Dermis blood vessel endothelial cell (primary cell): Measurements from ENCODE around the gene XPO4. TPM values are rescaled to one million over a fixed set of nuclear protein-coding genes. Genes with fewer than 3 reads are reported as not detected.

Experiments used
- total RNA-seq: library from RNA; depleted of rRNA; stranded (reverse); fragments of >200 nt; gene quantifications from 2 replicates; pipeline ENCODE4 v1.2.3, GENCODE V29; 2014

Gene XPO4
- total RNA-seq, 1 donor from 2014 or later, result 27.9 TPM

Other genes with a start within 250 kb of the XPO4 start
- 2.7 and 3.7 TPM in 2 replicates for gene IL17D, start 199.0 kb downstream of the XPO4 start, total RNA-seq
- 7.7 and 10.0 TPM in 2 replicates for gene EEF1AKMT1, start 128.8 kb downstream of the XPO4 start, total RNA-seq
- gene LATS2, start 158.8 kb upstream of the XPO4 start, total RNA-seq, result 31.3 and 49.8 TPM in 2 replicates
- 46.3 and 53.9 TPM in 2 replicates for gene SAP18, start 237.4 kb upstream of the XPO4 start, total RNA-seq